GM21515 (cell line): ENCODE measurements around the gene BICRA.
"Not testable (repeated sequence)": the region's sequence is repeated elsewhere in the genome, so short reads cannot be mapped to it uniquely, and the experiment has no call there.

Source experiments
- ATAC-seq: cut with Tn5 transposase; IDR thresholded peaks from one replicate; pipeline ENCODE4 v1.9.1; 2021; ENCODE audit not compliant: unreplicated experiment

The BICRA gene

DNA sequence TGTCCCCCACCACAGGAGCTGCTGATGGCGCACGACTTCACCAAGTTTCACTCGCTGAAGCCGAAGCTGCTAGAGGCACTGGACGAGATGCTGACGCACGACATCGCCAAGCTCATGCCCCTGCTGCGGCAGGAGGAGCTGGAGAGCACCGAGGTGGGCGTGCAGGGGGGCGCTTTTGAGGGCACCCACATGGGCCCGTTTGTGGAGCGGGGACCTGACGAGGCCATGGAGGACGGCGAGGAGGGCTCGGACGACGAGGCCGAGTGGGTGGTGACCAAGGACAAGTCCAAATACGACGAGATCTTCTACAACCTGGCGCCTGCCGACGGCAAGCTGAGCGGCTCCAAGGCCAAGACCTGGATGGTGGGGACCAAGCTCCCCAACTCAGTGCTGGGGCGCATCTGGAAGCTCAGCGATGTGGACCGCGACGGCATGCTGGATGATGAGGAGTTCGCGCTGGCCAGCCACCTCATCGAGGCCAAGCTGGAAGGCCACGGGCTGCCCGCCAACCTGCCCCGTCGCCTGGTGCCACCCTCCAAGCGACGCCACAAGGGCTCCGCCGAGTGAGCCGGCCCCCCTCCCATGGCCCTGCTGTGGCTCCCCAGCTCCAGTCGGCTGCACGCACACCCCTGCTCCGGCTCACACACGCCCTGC is 132.1 kb downstream of the BICRA start:
- no peak for ATAC-seq

DNA sequence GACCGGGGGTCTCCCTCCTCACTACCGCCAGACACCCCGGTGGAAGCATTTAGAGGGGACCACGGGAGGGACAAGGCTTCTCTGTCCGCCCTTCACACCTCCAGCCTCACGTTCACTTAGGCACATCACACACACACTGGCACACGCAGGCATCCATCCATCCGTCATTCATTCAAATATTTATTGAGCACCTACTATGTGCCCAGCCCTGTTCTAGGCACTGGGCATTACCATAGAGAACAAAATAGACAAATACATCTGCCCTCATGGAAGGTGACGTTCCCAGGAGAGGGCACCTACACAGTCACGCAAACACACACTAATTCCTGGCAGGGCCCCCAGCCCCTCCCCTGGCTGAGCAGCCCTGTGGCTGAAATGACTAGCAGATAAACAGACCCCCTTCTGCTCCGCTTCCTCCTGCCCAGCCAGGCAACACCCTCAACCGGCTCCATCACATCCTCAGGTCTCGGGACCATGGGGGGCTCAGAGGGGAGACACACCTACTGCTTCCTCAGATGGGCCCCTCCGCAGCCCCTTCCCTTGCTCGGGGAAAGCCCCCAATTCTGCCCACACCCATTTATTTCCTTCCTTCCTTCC is 132.7 kb downstream of the BICRA start:
- no peak for ATAC-seq

DNA sequence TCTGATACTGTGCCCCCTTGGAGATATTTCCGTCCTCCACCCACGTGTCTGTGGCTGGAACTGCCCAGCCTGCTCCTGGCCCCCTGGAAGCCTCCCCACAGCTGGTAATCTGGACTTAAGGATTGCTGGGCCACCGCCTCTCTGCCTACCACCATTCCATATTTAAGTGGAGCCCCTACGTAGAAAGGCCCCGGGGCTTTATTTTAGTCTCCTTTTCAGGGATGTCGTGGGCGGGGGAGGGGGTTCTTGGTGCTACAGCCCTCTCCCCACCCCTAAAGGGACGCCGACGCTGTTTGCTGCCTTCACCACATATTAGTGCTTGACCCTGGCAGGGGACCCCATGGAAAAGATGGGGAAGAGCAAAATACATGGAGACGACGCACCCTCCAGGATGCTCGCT is 133.7 kb downstream of the BICRA start:
- no peak for ATAC-seq

DNA sequence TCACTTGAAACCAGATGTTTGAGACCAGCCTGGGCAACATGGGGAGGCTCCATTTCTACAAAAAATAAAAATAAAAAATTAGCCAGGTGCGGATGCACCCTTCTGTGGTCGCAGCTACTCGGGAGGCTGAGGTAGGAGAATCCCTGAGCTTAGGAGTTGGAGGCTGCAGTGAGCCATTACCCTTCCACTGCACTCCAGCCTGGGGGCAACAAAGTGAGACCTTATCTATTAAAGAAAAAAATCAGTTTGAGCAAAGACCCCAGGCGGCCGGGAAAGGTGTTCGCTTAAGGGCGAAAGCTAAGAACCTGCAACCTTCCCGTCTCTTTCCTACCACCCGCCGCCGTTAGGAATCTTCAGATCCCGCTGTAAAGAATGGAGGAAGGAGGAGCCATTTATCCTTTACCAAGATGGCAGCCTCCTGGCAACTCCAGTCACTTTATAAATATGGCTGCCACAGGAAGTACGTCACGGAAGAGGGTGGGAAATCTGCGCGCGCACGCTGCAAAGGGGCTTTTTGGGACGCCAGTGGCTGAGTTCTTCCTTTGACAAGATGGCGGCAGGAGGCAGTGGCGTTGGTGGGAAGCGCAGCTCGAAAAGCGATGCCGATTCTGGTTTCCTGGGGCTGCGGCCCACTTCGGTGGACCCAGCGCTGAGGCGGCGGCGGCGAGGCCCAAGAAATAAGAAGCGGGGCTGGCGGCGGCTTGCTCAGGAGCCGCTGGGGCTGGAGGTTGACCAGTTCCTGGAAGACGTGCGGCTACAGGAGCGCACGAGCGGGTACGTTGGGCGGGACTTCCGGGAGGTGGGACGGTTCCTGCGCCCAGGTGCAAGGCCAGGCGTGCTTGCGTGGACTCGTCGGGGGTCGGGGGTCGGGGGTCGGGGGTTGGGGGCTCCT is 136.3 kb downstream of the BICRA start, which contains the start of gene NOP53:
Gene NOP53, plus strand, starts transcription at position 537 of the 892 bp plus-strand sequence. Its CDS starts 14 bp downstream, at position 551.
- peak; percentile 58 for ATAC-seq

DNA sequence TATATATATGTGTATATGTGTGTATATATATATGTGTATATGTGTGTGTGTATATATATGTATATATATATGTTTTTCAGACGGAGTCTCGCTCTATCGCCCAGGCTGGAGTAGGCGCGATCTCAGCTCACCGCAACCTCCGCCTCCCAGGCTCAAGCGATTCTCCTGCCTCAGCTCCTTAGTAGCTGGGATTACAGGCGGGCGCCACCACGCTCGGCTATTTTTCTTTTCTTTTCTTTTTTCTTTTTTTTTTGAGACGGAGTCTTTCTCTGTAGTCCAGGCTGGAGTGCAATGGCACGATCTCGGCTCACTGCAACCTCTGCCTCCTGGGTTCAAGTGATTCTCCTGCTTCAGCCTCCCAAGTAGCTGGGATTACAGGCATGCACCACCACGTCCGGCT is 137.2 kb downstream of the BICRA start:
- ATAC-seq = not testable (repeated sequence)

DNA sequence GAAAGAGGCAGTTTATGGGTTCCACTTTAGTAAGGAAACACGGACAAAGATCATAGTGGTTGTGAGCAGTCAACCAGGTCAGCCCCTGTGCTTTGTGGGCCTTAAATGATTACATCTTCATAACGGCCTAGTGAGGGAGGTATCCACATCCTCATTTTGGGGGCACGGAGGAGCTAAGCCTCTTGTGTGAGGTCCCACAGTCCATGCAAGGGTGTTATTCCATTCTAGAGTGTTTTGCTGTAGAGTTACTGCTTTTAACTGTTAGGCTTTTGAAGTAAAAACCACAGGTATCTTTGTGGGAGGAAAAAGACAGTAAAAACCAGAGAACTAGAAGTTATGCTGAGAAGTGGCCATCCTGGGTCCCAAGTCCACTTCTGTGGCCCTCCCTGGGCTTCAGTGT is 140.4 kb downstream of the BICRA start:
- ATAC-seq = no peak

DNA sequence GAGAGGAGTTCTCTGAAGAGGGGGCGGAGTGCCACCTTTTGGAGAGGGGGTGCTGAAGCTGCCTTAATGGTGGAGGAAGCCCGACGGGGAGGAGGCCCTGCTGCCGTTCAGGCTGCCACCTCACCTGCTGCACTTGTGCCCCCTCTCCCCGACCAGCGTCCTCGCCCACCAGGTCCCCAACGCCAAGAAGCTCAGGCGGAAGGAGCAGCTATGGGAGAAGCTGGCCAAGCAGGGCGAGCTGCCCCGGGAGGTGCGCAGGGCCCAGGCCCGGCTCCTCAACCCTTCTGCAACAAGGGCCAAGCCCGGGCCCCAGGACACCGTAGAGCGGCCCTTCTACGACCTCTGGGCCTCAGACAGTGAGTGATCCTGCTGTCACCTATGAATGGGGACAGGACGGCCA is 141.8 kb downstream of the BICRA start:
- no peak for ATAC-seq

DNA sequence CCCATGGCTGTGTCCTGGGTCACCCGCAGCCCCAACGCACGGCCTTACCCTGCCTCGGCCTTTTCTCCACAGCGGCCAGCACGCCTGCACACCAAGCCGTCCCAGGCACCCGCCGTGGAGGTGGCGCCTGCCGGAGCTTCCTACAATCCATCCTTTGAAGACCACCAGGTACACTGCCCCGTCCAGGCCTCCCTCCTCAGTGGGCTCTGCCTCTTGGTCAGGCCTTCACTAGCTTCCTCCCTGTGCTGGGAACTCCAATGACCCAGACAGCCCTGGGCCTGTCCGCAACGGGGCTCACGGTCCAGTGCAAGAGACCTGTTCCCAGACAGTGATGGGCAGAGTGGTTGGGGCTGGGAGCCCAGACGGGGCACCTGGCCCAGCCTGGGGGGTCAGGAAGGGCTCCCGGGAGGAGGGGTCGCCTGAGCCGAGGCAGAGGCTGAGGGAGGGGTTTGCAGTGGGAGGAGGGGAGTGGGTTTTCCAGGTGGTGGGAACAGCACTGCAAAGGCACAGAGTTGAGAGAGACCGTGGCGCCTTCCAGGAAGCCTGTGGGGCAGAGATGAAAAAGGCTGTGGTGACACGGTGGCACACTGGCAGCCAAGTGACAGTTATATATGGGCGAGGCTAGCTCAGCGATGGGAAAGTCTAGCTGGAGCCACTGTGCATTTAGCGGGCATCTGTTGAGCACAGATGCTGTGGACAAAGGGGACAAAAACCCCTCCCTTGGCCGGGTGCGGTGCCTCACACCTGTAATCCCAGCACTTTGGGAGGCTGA is 143.7 kb downstream of the BICRA start:
- no peak for ATAC-seq
